Ishikawa (cell line): ENCODE measurements around the gene MRPS6.

ENCODE experiments used
- CEBPB ChIP-seq: IDR thresholded peaks from 2 replicates; pipeline ENCODE4 v1.6.1; 2012
- CREB1 ChIP-seq: IDR thresholded peaks from 2 replicates; pipeline ENCODE4 v1.6.1; 2012; ENCODE audit warnings: low read depth
- EP300 ChIP-seq: IDR thresholded peaks from 2 replicates; pipeline ENCODE4 v1.6.1; 2012; ENCODE audit warnings: borderline replicate concordance
- NFIC ChIP-seq: IDR thresholded peaks from 2 replicates; pipeline ENCODE4 v1.6.1; 2012
- RAD21 ChIP-seq: IDR thresholded peaks from 2 replicates; pipeline ENCODE4 v1.6.1; 2012; ENCODE audit warnings: low read depth
- TAF1 ChIP-seq: IDR thresholded peaks from 2 replicates; pipeline ENCODE4 v1.6.1; 2012; ENCODE audit warnings: low read depth, mild to moderate bottlenecking
- TCF12 ChIP-seq: IDR thresholded peaks from 2 replicates; pipeline ENCODE4 v1.6.1; 2012; ENCODE audit warnings: low read depth
- TEAD4 ChIP-seq: IDR thresholded peaks from 2 replicates; pipeline ENCODE4 v1.6.1; 2012
- YY1 ChIP-seq: IDR thresholded peaks from 2 replicates; pipeline ENCODE4 v1.6.1; 2012; ENCODE audit warnings: low read depth
- ZBTB7A ChIP-seq: IDR thresholded peaks from 2 replicates; pipeline ENCODE4 v1.6.1; 2012; ENCODE audit warnings: low read depth
- TF ChIP-seq, protein P1 (sequence below): IDR thresholded peaks from 2 replicates; pipeline ENCODE4 v1.6.1; 2012
- TF ChIP-seq, protein P2 (sequence below): IDR thresholded peaks from 2 replicates; pipeline ENCODE4 v1.6.1; 2012; ENCODE audit warnings: low read depth, mild to moderate bottlenecking

DNA sequence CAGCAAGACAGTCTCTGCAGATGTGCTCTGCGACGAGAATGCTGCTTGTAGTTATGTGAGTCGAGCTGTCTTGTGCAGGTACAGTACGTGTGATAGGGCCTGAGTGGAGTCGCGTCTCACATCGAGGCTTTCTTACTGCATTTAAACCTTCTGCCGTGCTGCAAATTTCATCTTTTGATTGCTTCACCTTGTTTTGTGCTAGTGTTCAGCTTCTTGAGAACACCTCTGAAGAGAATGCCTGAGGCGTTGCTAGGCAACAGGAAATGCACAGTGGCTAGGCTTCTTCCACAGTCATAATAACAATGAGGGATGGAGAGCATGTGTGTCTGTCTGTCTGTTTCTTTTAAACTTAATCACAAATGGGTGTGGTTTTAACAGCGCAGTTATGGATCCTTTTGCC lies 52.9 kb downstream of the MRPS6 start:
- no peak for TF ChIP-seq EP300
- no peak for TF ChIP-seq NFIC
- TF ChIP-seq CEBPB: no peak
- TF ChIP-seq, protein P1, sequence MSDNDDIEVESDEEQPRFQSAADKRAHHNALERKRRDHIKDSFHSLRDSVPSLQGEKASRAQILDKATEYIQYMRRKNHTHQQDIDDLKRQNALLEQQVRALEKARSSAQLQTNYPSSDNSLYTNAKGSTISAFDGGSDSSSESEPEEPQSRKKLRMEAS: no peak
- no peak for TF ChIP-seq TAF1
- TF ChIP-seq, protein P2, sequence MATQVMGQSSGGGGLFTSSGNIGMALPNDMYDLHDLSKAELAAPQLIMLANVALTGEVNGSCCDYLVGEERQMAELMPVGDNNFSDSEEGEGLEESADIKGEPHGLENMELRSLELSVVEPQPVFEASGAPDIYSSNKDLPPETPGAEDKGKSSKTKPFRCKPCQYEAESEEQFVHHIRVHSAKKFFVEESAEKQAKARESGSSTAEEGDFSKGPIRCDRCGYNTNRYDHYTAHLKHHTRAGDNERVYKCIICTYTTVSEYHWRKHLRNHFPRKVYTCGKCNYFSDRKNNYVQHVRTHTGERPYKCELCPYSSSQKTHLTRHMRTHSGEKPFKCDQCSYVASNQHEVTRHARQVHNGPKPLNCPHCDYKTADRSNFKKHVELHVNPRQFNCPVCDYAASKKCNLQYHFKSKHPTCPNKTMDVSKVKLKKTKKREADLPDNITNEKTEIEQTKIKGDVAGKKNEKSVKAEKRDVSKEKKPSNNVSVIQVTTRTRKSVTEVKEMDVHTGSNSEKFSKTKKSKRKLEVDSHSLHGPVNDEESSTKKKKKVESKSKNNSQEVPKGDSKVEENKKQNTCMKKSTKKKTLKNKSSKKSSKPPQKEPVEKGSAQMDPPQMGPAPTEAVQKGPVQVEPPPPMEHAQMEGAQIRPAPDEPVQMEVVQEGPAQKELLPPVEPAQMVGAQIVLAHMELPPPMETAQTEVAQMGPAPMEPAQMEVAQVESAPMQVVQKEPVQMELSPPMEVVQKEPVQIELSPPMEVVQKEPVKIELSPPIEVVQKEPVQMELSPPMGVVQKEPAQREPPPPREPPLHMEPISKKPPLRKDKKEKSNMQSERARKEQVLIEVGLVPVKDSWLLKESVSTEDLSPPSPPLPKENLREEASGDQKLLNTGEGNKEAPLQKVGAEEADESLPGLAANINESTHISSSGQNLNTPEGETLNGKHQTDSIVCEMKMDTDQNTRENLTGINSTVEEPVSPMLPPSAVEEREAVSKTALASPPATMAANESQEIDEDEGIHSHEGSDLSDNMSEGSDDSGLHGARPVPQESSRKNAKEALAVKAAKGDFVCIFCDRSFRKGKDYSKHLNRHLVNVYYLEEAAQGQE: no peak
- TF ChIP-seq TEAD4: no peak
- TF ChIP-seq TCF12: no peak
- no peak for TF ChIP-seq RAD21
- no peak for TF ChIP-seq ZBTB7A
- no peak for TF ChIP-seq CREB1
- TF ChIP-seq YY1: no peak
